Activated CD4-positive, alpha-beta T cell treated with anti-CD3 and anti-CD28 coated beads, Interleukin-2, amount 50 U/mL, for 16 hours (primary cell): ENCODE data around the gene NEGR1.

Experiments
- DNase-seq: peaks from one replicate; pipeline ENCODE4 v3.0.0-alpha.2; 2020

The NEGR1 gene

DNA sequence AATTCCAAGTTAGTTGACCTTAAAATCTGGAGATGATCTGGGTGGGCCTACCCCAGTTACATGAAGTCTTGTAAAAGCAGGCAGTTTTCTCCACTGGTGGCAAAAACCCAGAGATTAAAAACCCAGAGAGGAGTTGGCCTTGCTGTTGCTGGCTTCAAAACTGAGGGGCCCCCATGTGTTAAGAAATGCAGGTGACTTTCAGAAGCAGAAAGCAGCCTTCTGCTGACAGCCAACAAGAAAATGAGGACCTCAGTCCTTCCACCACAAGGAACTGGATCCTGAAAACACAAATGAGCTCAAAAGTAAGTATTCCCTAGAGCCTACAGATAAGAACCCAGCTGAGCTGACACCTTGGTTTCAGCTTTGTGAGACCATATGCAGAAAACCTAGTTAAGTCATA is 857.8 kb downstream of the NEGR1 start:
- DNase-seq: no peak

DNA sequence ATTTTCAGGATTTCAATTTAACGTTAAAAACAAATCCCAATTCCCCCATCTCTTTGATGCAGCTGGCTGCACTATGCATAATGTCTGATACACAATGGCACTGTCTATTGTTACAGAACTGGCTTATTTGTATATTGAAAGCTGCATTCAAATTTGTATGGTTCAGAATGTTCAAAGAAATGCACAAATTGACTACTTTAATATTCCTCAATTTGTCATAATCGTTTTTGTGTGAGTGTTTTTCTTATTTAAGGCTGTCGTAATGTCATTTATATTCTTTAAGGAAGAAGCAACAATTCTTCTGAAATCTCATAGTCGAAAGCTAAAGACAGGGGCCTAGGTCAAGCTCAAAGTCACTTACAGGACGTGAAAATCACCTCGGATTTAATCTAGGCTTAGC is 860.1 kb downstream of the NEGR1 start:
- DNase-seq: no peak

DNA sequence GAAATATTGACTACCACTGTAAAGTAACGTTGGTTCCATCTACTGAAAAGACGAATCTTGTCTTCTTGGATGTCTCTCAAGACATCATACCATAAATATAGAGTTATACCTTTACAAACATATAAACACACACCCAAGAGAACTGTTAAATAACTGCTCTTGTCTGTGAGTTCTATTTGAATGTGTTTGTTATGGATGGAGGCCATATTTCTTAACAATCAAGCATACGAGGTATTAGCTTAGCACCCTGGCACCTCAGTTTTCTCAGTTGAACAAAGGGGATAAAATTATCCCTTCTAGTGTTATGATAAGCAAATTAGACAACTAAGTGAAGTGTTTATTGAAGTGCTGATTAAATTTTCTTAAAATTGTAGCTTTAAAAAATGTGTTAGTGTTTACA is 864.9 kb downstream of the NEGR1 start:
- DNase-seq: no peak

DNA sequence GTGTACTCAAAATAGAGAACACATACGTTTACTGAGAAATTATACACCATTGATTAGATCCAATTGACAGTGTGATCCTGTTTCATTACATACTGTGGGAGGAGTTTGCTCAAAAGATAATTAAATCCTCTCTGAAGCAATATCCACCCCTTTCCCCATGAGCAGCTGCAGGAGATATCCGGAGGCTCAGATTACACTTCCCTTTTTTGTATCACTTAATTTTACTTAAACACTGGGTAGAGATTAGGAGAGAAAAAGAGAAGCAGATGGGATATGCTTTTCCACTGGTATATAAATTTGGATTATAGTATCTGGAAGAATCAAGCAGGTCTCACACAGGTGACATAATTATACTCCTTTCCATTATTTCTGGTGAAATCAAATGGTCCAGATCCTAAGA is 868.2 kb downstream of the NEGR1 start:
- DNase-seq: no peak

DNA sequence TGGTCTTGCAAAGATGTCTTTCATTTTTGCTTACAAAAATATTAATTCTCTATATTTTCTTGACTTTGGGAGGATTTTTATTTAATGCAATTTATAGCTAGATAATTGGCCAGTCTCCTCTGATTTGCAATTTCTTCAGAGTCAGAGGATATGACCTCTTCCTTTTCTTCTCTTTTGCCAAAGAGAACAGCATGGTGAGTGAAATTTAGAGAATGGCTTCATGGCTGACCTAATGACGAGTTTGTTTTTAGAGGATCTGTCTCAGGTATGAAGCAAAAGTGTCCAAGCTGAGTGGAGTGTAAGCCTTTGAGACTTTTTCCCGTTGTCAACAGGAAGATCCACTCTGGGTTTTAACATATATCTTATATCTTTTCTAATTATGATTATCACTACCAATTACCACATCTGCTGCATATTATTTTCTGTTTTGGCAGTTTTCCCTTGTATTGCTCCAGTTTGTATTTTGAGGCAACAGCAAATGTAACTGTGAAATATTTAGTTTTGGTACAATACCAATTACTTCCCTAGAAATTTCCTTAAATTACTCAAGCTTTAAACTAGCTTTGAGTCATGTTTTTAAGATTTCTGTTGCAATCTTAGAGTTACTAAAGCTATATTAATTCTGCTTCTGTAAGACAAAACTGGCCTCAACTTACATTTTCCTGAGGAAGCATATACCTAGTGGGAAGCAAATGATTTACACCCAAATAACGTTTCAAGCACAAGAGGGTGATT is 868.7 kb downstream of the NEGR1 start:
- no peak for DNase-seq

DNA sequence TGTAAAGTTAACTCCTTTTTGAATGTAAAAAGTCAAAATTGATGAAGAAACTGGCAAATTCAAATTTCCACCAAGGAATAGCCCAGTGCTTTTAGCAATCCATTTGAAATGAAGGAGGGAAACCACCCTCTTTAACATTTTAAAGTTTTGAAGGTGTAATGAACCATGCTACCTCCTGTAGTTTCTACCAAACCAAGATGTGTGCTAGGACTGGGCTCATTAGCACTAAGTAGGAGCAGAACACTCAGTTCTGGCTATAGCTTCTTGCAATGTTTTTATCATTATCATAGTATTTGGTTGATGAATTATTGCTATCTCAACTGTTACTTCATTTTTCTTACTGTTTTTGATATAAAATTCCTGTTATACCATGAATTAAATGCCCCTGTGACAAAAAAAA is 882.3 kb downstream of the NEGR1 start:
- no peak for DNase-seq

DNA sequence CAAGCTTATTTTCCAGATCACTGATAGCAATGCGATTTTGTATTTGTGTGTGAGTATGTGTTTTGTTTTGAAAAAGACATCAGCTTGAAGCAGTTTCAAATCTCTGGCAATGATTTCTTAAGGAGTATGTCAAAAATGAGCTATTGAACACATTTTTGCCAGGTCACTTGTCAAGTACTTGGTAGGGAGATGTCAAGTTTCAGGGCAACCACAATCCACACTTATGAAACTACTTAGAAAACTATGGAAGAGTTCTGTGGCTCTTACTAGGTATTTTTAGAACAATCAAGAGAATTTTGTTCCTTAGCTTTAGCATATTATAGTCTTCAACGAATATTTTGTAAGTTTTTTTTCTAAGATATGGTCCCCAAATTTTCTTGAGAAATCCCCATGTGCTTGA is 882.7 kb downstream of the NEGR1 start:
- DNase-seq: no peak

DNA sequence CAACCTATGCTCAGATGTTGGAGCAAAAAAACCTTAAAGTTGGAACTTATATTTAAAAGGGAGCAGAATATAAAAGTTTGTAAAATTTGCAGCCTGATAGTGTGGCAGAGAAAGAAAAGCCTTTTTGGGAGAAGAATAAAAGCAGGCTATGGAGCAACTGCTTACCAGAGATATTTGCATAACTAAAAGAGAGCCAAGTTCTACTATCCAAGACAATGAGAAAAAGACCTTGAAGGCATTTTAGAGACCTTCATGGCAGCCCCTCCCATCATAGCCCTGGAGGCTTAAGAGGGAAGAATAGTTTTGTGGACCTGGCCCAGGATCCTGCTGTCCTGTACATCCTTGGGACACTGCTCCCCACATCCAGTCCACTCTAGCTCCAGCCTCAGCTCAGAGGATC is 889.0 kb downstream of the NEGR1 start:
- no peak for DNase-seq

DNA sequence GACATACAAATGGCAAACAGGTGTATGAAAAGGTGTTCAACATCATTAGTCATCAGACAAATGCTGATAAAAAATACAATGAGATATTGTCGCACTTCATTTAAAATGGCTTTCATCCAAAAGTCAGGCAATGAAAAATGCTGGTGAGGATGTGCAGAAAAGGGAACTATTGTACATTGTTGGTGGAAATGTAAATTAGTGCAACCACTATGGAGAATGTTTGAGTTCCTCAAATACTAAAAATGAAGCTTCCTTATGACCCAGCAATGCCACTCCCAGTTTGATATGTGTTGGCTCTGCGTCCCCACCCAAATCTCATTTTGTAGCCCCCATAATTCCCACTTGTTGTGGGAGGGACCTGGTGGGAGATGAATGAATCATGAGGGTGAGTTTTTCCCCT is 891.8 kb downstream of the NEGR1 start:
- no peak for DNase-seq

DNA sequence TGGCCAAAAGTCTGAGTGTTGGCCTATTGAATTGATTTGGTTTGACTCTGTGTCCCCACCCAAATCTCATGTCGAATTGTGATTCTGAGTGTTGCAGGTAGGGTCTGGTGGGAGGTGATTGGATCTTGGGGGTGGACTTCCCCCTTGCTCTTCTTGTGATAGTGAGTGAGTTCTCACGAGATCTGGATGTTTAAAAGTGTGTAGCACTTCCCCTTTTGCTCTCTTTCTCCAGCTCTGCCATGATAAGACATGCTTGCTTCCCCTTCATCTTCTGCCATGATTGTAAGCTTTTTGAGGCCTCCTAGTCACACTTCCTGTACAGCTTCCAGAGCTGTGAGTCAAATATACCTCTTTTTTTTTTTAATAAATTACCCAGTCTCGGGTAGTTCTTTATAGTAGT is 904.5 kb downstream of the NEGR1 start:
- no peak for DNase-seq

DNA sequence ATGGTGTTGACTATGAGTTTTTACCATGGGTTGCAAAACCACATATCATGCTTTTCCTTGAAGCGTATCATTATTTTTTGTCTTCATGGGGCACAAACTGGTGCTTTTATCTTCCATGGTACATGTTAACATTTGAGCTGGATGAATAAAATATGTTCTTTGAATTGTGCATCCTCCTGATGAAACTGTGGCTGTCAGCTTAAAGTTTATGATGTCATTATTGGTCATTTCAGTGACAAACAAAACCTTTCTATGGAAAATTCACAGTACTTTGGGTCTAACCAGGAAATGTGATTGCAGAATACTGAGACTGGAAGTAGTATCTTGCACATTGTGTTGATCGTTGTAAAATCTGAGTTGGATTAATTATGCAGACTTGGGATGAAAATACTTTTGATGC is 909.8 kb downstream of the NEGR1 start:
- no peak for DNase-seq

DNA sequence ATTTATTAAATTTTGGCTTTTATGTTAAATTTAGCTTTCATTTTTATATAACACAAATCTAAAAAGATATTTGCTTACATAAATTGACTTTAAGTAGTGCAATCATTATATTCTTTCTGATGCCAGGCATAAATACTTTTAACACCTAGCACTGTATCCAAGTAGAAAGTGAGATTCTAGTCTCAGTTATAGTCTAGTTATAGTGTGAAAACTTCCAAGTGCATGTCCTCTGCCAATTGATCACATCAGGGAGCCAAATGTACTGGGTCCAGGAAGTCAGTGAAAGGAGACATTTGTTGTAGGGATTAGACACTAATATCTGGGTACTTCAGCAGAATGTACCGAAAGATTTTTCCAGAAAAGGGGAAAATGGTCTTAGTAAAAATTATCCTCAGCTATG is 910.8 kb downstream of the NEGR1 start:
- DNase-seq: no peak

DNA sequence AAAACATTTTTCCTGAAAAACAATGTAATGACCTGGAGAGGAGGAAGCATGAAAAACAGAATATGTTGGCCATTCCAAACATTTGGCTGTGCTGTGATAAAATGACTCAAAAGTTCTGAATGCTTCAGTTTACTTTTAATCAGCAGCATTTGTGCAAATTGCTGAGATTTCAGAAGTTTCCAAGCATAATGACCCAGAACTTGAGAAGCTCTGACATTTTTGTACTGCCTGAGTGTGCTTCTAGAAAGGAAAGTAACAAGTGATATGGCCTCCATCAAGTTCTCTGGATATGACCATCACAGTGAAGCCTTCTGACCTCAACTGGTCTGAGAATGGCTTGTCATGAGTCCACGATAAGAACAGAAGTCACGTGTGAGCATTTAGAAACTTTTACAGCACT is 918.1 kb downstream of the NEGR1 start:
- no peak for DNase-seq

DNA sequence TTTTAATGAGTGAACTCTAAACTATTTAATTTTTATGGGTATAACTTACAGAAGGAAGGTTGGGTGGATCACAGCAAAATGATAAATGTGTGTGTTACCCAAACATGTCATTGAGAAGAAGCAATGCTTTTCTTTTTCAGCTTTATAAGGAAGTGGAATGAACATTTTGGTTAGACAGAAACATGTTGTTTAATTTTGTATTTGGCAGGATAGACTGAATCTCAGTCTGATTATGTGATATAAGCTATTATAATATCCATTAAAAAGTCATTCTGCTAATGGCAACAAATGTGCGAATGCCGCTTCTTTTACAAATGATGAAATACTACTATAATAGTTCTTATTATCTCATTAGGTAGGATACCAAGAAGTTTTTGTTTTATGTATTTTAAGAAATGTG is 919.6 kb downstream of the NEGR1 start:
- DNase-seq: no peak

DNA sequence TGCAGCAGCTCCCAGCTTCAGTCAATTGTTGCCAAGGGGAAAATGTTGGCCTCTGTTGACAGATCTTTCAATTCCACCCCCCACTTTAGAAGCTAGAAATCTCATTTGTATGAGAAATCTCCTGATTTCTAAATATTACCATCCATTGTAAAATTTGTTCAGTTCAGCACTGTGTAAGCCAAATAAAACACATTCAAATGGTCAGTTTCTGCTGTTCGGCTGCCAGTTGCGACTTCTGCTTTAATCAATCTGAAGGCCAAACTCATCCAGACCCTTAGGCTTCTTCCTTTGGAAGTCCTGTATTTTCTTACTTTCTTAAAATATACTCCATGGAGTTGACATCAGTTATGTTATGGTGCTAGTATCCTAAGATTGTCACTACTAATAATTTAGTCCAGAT is 920.3 kb downstream of the NEGR1 start:
- DNase-seq: no peak

DNA sequence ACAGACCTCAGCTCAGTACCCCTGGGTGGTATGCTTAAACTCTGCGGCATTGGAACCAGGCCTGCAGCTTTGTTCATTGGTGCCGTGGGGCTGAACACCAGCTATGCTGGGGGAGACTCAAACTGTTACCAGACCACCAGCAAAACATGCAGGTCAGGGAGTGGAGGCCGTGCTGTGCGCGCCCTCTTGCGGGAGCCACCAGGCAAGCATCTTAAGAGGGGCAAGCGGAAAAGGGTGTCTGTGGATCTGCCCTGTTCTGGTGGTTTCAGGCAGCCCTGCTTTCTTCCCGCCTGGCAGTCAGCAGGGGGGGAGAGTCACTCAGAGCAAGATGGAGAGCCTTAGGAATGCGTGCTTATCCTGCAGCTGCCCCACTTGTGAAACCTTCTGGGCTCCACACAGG is 924.6 kb downstream of the NEGR1 start:
- no peak for DNase-seq

DNA sequence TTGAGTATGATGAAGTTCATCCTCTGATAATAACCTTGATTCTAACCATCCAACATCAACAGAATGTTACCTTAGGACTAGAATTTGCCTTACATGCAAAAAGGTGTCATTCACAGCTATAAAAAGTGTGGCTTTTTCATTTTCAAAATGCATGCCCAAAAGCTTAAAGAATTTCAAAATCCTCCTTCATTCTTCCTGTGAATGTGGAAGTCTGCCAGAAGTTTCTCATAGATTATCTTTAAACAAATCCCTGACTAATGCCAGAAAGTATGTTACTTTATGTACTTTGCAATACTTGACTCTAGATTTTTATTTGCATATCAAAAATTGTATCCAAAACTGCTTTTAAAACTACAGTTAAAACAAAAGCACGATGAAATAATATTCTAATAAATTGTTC is 930.9 kb downstream of the NEGR1 start:
- no peak for DNase-seq

DNA sequence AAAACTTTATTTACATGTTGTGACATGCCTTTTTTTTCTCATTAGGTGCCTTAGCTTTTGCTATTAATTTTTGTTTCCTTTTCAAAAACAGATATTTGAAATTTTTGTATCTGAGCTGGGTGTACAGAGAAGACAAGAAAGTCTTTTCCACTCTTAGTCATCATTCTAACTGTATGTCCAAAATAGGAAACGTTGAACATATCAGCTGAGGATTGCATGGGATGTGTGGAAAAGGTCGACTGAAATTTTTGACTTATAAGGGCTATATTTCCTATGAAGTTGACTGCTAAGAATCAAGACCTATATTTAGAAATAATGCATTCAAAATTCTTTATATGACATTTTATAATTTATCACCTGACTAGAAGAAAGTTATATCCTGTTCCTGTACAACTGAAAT is 931.5 kb downstream of the NEGR1 start:
- no peak for DNase-seq

DNA sequence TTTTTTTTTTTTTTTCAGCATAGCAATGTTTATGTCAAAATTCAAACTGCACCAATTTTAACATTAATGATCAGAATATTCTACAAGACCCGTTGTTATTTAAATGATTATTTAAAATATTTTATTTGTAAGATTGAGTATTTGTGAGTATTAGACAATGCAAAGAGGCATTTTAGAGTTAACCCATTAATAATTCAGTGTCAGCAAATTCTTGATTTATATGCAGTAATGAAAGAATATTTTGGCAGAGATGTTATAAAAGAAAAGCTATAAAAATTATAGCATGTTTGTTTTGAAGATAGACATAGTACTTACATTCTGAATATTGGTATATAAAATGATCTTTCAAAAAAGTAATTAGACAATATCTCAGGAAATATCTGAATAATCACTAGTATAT is 932.0 kb downstream of the NEGR1 start:
- no peak for DNase-seq
